Medulla oblongata (tissue), 1 donor: ENCODE data around the gene BCAS3.

Experiments used
- DNase-seq: peaks from one replicate; pipeline ENCODE4 v3.0.0-alpha.2; 2015; ENCODE audit errors: extremely low spot score

The BCAS3 gene

GRCh38 chr17:61199431-61200338 lies 522.0 kb downstream of the BCAS3 start:
- no peak for DNase-seq

GRCh38 chr17:61200339-61200715 lies 522.7 kb downstream of the BCAS3 start:
- DNase-seq = no peak

GRCh38 chr17:61201211-61201610 lies 523.6 kb downstream of the BCAS3 start:
- no peak for DNase-seq

- DNase-seq = no peak
These were observed 524.9 kb downstream of the BCAS3 start for GRCh38 chr17:61202564-61202963.

- DNase-seq = no peak
These were observed 526.0 kb downstream of the BCAS3 start for GRCh38 chr17:61203671-61204131.

GRCh38 chr17:61204456-61204855 lies 526.8 kb downstream of the BCAS3 start:
- DNase-seq = no peak

GRCh38 chr17:61205401-61205800 lies 527.8 kb downstream of the BCAS3 start:
- no peak for DNase-seq

- no peak for DNase-seq
These were observed 528.3 kb downstream of the BCAS3 start for GRCh38 chr17:61205931-61206330.

- DNase-seq = no peak
These were observed 529.3 kb downstream of the BCAS3 start for GRCh38 chr17:61206922-61207321.

GRCh38 chr17:61208301-61209105 lies 530.9 kb downstream of the BCAS3 start:
- DNase-seq = peak; percentile 18

GRCh38 chr17:61209106-61209439 lies 531.4 kb downstream of the BCAS3 start:
- DNase-seq = peak; percentile 45

- peak; percentile 78 for DNase-seq
These were observed 531.9 kb downstream of the BCAS3 start for GRCh38 chr17:61209525-61209924.

- DNase-seq = no peak
These were observed 533.6 kb downstream of the BCAS3 start for GRCh38 chr17:61211236-61211635.

- no peak for DNase-seq
These were observed 535.0 kb downstream of the BCAS3 start for GRCh38 chr17:61212655-61213054.

- DNase-seq = no peak
These were observed 537.1 kb downstream of the BCAS3 start for GRCh38 chr17:61214753-61215152.

GRCh38 chr17:61216066-61216465 lies 538.4 kb downstream of the BCAS3 start:
- DNase-seq = no peak

- no peak for DNase-seq
These were observed 540.3 kb downstream of the BCAS3 start for GRCh38 chr17:61217878-61218437.

GRCh38 chr17:61218438-61218837 lies 540.8 kb downstream of the BCAS3 start:
- no peak for DNase-seq

- no peak for DNase-seq
These were observed 541.8 kb downstream of the BCAS3 start for GRCh38 chr17:61219460-61219859.

- no peak for DNase-seq
These were observed 543.5 kb downstream of the BCAS3 start for GRCh38 chr17:61221181-61221580.

GRCh38 chr17:61221597-61222471 lies 544.2 kb downstream of the BCAS3 start:
- no peak for DNase-seq

GRCh38 chr17:61223725-61224124 lies 546.1 kb downstream of the BCAS3 start:
- no peak for DNase-seq
